Kidney (tissue), 14 donors: ENCODE results near the gene CTSW. TPM values are rescaled to one million over a fixed set of nuclear protein-coding genes. Genes with fewer than 3 reads are reported as not detected.
A peak's percentile ranks its signal among the peaks of the same experiment; 100 is the strongest.
"Not testable (repeated sequence)": the region's sequence is repeated elsewhere in the genome, so short reads cannot be mapped to it uniquely, and the experiment has no call there.

Experiments used
- DNase-seq, 5 donors: peaks; one replicate each; pipeline ENCODE4 v3.0.0-alpha.2; 2013 to 2020
- FAIRE-seq: peaks from 2 replicates; lab custom pipeline; 2012; peaks lifted over from hg19 to GRCh38; lab: Jason Lieb, UNC
- H3K27ac ChIP-seq, 2 donors: one replicate each; pipeline ENCODE4 v1.7.0; 2013; ENCODE audit warnings: low read depth in 2 of 2, low read length in 2 of 2, inconsistent platforms in 1 of 2
- H3K27me3 ChIP-seq: one replicate; pipeline ENCODE4 v1.7.1; 2013; ENCODE audit warnings: low read length, inconsistent platforms; ENCODE audit not compliant: control insufficient read depth, insufficient read depth
- H3K36me3 ChIP-seq, 3 donors: one replicate each; pipeline versions ENCODE4 v1.7.0 to v1.7.1; 2013; ENCODE audit warnings: low read length in 3 of 3, control low read depth in 1 of 3, inconsistent platforms in 1 of 3; ENCODE audit not compliant: insufficient read depth in 3 of 3, control insufficient read depth in 2 of 3
- H3K4me1 ChIP-seq, 3 donors: one replicate each; pipeline versions ENCODE4 v1.7.0 to v1.7.1; 2013; ENCODE audit warnings: low read length in 3 of 3, inconsistent platforms in 1 of 3, low read depth in 1 of 3; ENCODE audit not compliant: control insufficient read depth in 2 of 3, insufficient read depth in 2 of 3
- H3K4me3 ChIP-seq, 3 donors: one replicate each; pipeline versions ENCODE4 v1.7.0 to v1.8.1; 2013; ENCODE audit warnings: low read length in 3 of 3, control low read depth in 1 of 3, inconsistent platforms in 1 of 3
- H3K9ac ChIP-seq, 3 donors: one replicate each; pipeline versions ENCODE4 v1.7.0 to v1.7.1; 2013; ENCODE audit warnings: low read length in 3 of 3, control low read depth in 1 of 3, inconsistent platforms in 1 of 3
- H3K9me3 ChIP-seq, 3 donors: one replicate each; pipeline versions ENCODE4 v1.7.0 to v1.7.1; 2013; ENCODE audit warnings: low read length in 3 of 3, control low read depth in 1 of 3, inconsistent platforms in 1 of 3; ENCODE audit not compliant: control insufficient read depth in 2 of 3, insufficient read depth in 1 of 3
- CTCF ChIP-seq: IDR thresholded peaks from 3 replicates; pipeline ENCODE4 v1.5.1; 2012; ENCODE audit warnings: mild to moderate bottlenecking, moderate library complexity, borderline replicate concordance; ENCODE audit not compliant: insufficient read depth; ENCODE audit errors: extremely low read depth
- intact Hi-C: fragments of 100-400 bp; cut with DNase I; formaldehyde crosslinking; loops from one replicate; pipeline ENCODE4 v1.11.1; 2022
- polyA plus RNA-seq: library from polyadenylated mRNA; stranded (reverse); fragments of 350-450 nt; fragmentation: Illumina TruSeq; extraction: RNeasy Lipid Tissue Mini Kit (QIAGEN cat#74804); gene quantifications from one replicate; pipeline ENCODE4 v1.2.3, GENCODE V29; 2014; ENCODE audit warnings: low read depth, low replicate concordance; ENCODE audit not compliant: insufficient read depth
- total RNA-seq: library from RNA; stranded (reverse); fragmentation: NEBNext Ultra II Directional; extraction: Animal tissue kit (Norgen Biotek cat#: 25700); gene quantifications from one replicate; pipeline ENCODE4 v1.2.1, GENCODE V29; 2021
- donor health status: control.
- donor health status: control.
- donor health status: control.
- donor health status: control.
- donor health status: control.
- donor health status: DM: yes; HTN: yes; CAD: no.
- donor health status: Normal renal cell carcinoma (clear cell type).

The CTSW gene
- total and polyA plus RNA-seq, 2 donors from 2014 or later: 1.3 to 3.9 TPM

GRCh38 chr11:65847746-65848145, 31.9 kb upstream of the CTSW start:
- peaks cover 0 to 6% (median 0%) of the 10 kb centered on the region in 3 donors for H3K9me3 ChIP-seq
- no peak overlapping the region for H3K27ac ChIP-seq
- TF ChIP-seq CTCF: no peak
- no peak overlapping the region for H3K4me3 ChIP-seq
- no peaks in the 10 kb centered on the region for H3K4me1 ChIP-seq
- intact Hi-C loops: no loop called here
- no peak for FAIRE-seq
- no peak overlapping the region for H3K9ac ChIP-seq
- no peak for DNase-seq
- no peaks in the 10 kb centered on the region for H3K27me3 ChIP-seq
- peaks cover 0 to 5% (median 0%) of the 10 kb centered on the region in 3 donors for H3K36me3 ChIP-seq

GRCh38 chr11:65848693-65849092, 30.9 kb upstream of the CTSW start:
- FAIRE-seq, H3K4me1 ChIP-seq, H3K27me3 ChIP-seq, H3K27ac ChIP-seq, H3K9ac ChIP-seq, H3K9me3 ChIP-seq, intact Hi-C loops, DNase-seq, H3K4me3 ChIP-seq: not testable (repeated sequence)
- peaks cover 0 to 10% (median under 1%) of the 10 kb centered on the region in 3 donors for H3K36me3 ChIP-seq

- intact Hi-C loops: no loop called here
- Histone ChIP-seq H3K9me3 (peaks cover 0 to 6% (median 0%) of the 10 kb centered on the region in 3 donors), H3K4me1 (peaks cover 0 to 2% (median 0%) of the 10 kb centered on the region in 3 donors), H3K9ac (no peak overlapping the region), H3K36me3 (peaks cover 2 to 16% (median 8%) of the 10 kb centered on the region in 3 donors), H3K27me3 (no peaks in the 10 kb centered on the region), H3K4me3 (no peak overlapping the region), H3K27ac (no peak overlapping the region)
- DNase-seq: peak in 1 of 5 donors; percentile 7
- no peak for TF ChIP-seq CTCF
- no peak for FAIRE-seq
These were observed 30.3 kb upstream of the CTSW start for GRCh38 chr11:65849366-65849765.

- peaks cover 0 to 6% (median 0%) of the 10 kb centered on the region in 3 donors for H3K9me3 ChIP-seq
- no peak for TF ChIP-seq CTCF
- peaks cover 0 to 2% (median 0%) of the 10 kb centered on the region in 3 donors for H3K4me1 ChIP-seq
- no peak overlapping the region for H3K27ac ChIP-seq
- no peak overlapping the region for H3K4me3 ChIP-seq
- no peaks in the 10 kb centered on the region for H3K27me3 ChIP-seq
- H3K9ac ChIP-seq: no peak overlapping the region
- peak in 1 of 5 donors; percentile 7 for DNase-seq
- FAIRE-seq: no peak
- peaks cover 5 to 17% (median 12%) of the 10 kb centered on the region in 3 donors for H3K36me3 ChIP-seq
- intact Hi-C loops: no loop called here
These were observed 29.8 kb upstream of the CTSW start for GRCh38 chr11:65849771-65850216.
